ENCODE data around the gene ZSCAN32. TPM values are rescaled to one million over a fixed set of nuclear protein-coding genes. Genes with fewer than 3 reads are reported as not detected.

ZSCAN32 gene
- total RNA-seq = 6.0 and 8.9 TPM in 2 replicates

DNA sequence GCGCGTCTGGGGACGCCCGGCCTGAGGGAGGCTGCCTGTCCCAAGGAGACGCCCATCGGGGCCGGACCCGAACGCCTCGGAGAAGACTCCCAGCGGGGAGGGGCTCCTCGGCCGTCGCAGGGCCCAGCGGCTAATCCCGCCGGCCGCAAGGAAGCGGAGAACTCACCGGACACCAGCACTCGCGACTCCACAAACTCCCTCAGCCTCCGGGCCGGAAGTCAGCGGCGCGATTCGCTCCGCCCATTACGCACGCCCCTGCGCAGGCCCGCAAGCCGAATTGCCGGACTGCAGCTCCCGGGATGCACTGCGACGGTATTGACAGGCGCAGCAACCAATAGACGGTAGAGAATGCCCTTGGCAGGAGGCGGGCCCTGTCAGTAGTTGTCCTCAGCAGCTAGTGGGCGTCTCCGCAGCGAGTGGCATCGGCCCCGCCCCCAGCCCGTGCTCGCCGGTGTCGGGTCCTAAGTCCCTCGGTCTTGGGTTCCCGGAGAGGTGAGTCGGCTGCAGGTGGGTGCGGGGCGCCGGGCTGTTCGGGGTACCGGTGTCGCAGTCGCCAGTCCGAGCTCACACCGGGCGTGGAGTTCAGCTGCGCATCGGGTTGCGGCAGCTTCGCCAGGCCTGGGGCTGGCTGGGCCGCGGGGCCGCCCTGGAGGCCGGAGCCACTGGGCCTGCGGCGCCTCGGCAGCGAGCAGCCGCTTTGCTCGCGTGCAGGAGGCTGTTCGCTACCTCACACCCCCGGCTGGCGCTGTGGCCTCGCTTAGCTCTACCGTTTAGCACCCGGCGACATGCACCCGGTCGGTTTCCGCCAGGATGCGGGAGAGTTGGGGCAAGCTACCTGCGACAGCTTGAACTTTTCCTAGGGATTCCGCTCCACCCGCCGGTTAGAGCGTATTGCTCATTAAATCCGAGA lies at the start of gene ZSCAN32, which contains the start of gene ZNF174:
Gene ZSCAN32, minus strand, starts transcription at position 226 of the 910 bp plus-strand sequence. CDS start 3,447 bp downstream, outside the sequence.
Gene ZNF174, plus strand, starts transcription at position 437 of the 910 bp plus-strand sequence. CDS start 790 bp downstream, outside the sequence.

GRCh38 chr16:3443108-3444031 lies 42.6 kb upstream of the ZSCAN32 start, which contains the start of the genes NAA60 and ZNF597:
Gene NAA60, plus strand, starts transcription at chr16:3443680. Its CDS starts 32,548 bp downstream, at chr16:3476228.
Gene ZNF597, minus strand, starts transcription at chr16:3443504. Its CDS starts 351 bp downstream, at chr16:3443153.

GRCh38 chr16:3355589-3355988 lies 45.2 kb downstream of the ZSCAN32 start, which contains the start of gene OR2C1:
Gene OR2C1, plus strand, starts transcription at chr16:3355889. Its CDS starts 52 bp downstream, at chr16:3355941.

Other genes with a start within 250 kb of the ZSCAN32 start
- gene OR1F1, start 212.8 kb downstream of the ZSCAN32 start, total RNA-seq = not detected in 2 replicates
- 8.4 and 11.0 TPM in 2 replicates for gene ZNF200, start 165.8 kb downstream of the ZSCAN32 start, total RNA-seq
- 0.13 TPM in 1 of 2 replicates, not detected in the other for gene MEFV, start 144.4 kb downstream of the ZSCAN32 start, total RNA-seq
- 30.6 and 45.6 TPM in 2 replicates for gene ZNF263, start 117.5 kb downstream of the ZSCAN32 start, total RNA-seq
- 2.6 and 3.7 TPM in 2 replicates for gene TIGD7, start 95.6 kb downstream of the ZSCAN32 start, total RNA-seq
- gene ZNF75A, start 95.5 kb downstream of the ZSCAN32 start, total RNA-seq = 13.4 and 23.4 TPM in 2 replicates
- not detected in 2 replicates for gene OR2C1, start 45.1 kb downstream of the ZSCAN32 start, total RNA-seq
- 4.8 and 4.9 TPM in 2 replicates for gene ZNF174, start 211 bp upstream of the ZSCAN32 start, total RNA-seq
- gene ZNF597, start 42.5 kb upstream of the ZSCAN32 start, total RNA-seq = 1.3 and 2.3 TPM in 2 replicates
- 6.6 and 17.7 TPM in 2 replicates for gene NAA60, start 42.7 kb upstream of the ZSCAN32 start, total RNA-seq
- gene C16orf90, start 94.5 kb upstream of the ZSCAN32 start, total RNA-seq = not detected in 2 replicates
- 7.1 and 15.6 TPM in 2 replicates for gene CLUAP1, start 100.0 kb upstream of the ZSCAN32 start, total RNA-seq
- gene NLRC3, start 176.4 kb upstream of the ZSCAN32 start, total RNA-seq = 0.97 and 3.8 TPM in 2 replicates
- 1.6 and 3.7 TPM in 2 replicates for gene SLX4, start 210.6 kb upstream of the ZSCAN32 start, total RNA-seq